Stimulated activated CD4-positive, alpha-beta T cell treated with anti-CD3 and anti-CD28 coated beads, TNF-alpha, amount 100 ng/mL, for 4 hours (primary cell): ENCODE results near the gene C5orf52.
A peak's percentile ranks its signal among the peaks of the same experiment; 100 is the strongest.
"Not testable (repeated sequence)": the region's sequence is repeated elsewhere in the genome, so short reads cannot be mapped to it uniquely, and the experiment has no call there.

Experiments
- DNase-seq, 3 experiments: peaks; one replicate each; pipeline ENCODE4 v3.0.0-alpha.2; 2020; ENCODE audit warnings: low read depth in 3 of 3

C5orf52 gene

DNA sequence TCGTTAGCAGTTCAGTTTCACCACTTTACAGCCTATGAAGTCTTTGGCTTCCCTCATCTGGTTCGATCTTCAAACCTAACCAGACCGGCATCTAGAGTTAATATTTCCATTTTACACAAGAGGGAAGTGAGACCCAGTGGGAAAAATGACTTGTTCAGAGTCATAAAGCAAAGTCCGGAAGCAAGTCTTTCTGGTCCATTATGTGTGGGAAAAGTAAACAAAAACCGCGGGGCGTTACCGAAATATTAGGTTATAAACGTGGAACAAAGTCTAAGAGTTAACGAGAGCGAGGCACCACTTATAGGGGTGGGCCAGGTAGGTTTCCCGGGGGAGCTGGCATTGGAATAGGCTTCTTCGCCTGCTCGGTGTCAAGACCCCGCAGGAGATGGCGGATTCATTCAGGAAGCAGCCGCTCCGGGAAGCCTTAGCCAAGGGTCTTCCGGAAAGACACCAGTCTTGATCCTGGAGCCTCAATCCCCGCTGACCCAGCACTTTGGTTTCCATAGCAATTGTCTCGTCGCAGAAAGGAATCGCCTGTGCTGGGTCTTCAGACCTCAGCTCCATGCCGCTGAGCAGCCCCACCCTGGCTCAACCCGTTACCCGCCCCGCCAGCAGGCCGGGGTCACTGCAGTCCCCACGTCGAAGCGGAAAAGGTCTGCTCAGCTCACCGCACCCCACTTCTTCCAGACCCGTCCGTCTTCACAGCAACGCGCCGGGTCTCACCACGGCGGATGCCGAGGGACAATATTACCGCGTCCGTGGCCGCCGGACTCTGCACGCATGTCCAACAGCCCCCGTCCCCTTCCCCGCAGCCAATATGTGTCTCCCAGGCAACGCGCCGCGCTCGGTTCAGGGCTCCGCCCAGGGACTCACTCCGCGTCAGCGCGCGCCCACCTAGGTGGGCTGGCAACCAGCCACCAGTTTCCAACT, at the start of gene C5orf52:
Gene C5orf52 (plus strand): TSS at position 872 of the 930 bp plus-strand sequence. CDS start 82 bp downstream, outside the sequence.
- DNase-seq, result no peak

DNA sequence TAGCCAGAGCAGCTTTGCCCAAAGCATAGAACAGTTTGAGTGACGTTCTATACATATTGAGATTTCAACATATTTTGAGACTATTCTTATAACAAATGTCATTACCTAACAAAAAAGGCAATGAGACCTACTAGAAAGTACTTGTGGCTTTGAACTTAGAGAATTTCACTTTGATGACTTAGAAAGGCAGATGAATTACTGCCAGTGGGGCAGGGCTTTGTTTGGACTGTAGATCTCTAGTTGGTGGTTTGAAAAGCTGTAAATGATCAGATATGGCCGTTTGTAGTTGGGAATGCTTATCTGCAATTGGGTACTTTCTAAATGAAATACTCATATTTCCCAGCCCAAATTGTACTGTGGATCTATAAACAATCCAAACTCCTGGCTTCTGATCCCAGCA, 47.2 kb upstream of the C5orf52 start:
- DNase-seq, result no peak

DNA sequence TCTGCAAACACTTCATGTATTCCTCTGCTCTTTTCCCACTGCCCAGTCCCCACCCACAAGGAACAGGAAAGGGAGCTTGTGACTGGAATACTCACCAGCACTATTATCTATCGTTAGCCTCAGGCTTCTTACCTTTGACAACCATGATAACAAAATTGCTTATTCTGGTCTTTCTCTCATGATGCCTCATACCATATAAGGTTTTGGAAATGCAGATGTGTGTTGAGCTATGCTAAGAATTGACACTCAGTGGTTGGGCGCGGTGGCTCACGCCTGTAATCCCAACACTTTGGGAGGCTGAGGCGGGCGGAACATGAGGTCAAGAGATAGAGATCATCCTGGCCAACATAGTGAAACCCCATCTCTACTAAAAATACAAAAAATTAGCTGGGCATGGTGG, 44.5 kb upstream of the C5orf52 start:
- DNase-seq, result no peak

DNA sequence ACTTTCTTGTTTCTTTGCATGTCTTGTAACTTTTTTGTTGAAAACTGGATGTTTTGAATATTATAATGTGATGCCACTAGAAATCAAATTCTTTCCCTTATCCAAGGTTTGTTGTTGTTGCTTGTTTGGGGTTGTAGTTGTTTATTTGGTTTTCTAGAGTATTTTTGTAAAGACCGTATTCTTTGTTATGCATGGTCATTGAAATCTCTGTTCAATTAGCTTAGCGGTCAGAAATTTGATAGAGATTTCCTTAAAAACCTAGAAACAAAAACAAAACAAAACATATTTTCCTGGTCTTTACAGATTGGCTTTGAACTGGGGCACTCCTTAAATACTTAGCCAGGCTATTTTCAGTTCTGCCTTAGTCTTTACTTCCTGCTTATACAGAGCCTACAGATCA, 41.0 kb upstream of the C5orf52 start:
- DNase-seq, result no peak

DNA sequence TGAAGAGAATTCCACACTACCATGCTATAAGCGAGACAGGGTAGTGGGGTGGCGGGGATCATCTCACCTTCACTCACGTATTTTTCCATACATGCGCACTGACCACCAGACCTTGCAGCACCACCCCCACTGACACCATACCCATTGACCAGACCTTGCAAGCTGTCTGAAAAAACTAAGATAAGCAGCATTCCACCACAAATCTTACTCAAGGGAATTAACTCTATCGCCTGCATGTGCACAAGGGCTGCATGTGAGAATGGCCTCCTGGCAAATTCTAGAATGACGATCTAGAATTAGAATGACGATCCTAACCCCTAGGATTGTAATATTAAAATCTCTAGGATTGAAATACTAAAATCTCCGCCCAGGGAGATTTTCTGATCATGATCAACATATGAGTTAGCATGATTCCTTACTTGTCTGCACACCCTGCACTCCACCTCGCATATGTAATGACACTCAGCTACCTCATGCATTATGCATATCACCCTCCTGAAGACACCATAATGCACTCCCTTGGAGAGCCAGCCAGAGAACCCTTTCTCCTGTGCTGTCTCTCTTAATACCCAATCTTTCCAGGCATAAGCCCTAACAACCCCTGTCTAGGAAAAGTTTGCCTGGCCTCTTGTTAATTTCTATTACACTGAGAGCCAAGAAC, 30.8 kb upstream of the C5orf52 start:
- DNase-seq, result no peak

DNA sequence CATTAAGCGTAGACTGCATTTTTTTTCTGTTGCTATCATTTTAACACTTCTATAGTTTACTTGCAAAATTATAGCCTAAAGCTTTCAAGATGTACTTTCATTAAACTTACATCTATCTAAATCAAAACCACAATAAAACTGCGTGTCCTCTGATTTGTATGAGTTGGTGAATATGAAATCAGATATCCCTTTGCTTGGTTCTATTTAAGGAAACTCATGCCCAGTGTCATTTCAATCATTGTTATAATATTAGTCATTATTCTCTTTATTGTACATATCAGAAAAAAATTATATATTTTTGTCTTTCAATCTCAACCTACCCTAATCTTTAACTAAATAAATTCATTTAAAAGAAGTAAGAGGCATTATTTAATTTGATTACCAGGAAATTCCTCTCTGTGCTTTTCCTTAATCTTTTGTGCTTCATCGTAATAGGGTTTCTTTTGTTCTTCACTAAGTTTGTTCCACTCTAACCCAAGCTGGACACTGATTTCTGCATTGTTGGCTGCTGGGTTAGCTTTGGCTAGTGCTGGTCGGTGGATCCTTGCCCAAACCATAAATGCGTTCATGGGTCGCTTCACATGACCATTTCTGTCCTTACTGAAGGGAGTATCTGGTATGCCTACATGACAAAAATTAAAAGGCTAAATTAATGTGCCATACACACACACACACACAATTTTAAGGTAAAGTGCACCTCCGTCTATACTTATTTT, 22.9 kb upstream of the C5orf52 start:
- no peak for DNase-seq

DNA sequence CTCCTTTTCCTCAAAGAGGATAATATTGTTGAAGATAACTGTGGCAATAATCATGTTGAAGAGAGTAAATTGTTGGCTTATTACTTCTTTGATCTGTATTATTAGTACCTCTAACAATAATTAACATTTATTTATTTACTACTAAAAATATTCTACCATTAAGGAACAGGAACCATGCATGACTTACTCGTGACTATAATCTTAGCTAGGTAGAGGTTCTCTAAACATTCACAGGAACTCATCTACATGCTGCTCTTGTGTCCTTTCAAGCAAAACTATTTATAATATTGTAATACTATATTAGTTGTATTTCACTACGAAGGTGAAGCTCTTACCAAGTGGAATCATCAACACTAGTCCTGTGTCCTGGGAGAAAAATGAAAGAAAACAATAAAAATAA, 22.2 kb upstream of the C5orf52 start:
- no peak for DNase-seq

DNA sequence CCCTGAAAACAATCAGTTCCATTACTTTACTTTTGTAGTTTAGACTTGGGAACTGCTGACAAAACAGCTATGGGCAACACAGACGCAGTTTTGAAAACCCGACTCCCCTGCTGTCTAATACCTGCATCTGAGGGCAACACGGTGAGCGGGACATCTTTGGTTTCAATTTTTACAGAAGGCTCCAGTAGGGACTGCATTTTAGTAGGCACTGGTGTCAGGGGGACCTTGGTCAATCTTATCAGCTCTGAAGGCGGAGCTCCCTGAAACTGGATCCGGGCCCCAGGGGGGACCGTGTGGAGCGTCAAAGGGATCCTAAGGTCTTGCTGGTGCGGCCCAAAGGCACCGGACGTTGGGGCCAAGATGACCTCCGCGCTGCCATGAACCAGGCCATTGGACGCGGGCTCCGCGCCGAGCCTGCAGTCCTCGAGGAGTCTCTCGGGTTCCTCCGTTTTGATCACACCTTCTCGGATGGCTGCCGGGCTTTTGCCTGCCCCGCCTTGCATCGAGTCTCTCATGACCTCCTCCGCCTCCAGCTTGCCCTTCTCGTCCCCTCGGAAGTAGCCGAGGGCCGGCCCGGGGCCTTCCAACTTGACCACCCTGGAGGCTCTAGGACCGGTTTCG, 20.2 kb upstream of the C5orf52 start:
- DNase-seq, result no peak

DNA sequence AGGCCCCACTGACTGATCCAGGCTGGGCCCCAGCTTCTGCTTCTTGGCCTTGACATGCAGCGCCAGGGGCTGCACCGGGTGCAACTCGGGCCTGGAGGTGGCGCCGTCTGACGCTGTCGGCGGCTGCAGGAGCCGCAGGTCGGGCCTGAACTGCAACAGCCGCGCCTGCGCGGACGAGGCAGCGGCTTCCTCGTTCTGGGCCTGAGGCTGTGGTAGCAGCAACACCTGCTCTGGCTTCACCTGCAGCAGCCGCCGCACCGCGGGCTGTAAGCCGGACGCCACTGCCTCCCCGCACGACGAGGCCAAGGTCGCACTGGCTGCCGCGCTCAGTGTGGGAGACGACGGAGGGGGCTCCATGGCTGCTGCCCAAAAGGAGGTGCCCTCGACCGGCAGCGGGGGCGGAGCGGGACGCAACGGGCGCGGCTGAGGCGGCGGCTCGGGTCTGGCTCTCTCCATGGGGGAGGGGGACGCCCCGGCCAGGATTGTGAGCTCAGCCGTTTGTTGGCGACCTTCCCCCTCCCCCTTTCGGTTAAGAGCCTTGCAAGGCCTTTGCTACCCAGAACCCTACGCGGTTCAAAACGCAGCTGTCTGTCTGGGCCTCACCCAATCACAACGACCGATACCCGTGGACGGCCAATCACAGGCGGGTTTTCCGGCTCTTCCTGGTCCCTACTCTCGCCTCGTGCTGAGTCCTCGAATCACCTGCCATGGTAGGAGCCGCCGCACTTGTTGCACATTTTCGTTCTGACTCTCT, 19.5 kb upstream of the C5orf52 start:
- peak; percentile 59 to 73 (median 70) for DNase-seq

DNA sequence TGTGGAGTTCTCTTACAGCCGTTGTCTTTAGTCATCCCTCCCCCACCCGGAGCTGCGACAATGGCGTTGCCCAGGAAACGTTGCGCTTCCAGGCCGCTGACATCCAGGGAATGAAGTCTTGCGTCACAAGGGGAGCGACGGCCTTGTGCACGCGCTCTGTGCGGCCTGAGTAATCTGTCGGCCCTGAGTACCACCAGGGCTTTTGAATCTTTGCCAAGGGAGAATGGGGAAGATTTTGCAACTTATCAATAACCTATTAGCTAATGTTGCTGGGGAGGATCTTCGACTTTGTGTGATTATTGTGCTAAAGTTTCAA, 19.0 kb upstream of the C5orf52 start, which contains the start of gene SOX30:
Gene SOX30 (minus strand): TSS at position 62 of the 316 bp plus-strand sequence. CDS start 360 bp downstream, outside the sequence.
- no peak for DNase-seq

DNA sequence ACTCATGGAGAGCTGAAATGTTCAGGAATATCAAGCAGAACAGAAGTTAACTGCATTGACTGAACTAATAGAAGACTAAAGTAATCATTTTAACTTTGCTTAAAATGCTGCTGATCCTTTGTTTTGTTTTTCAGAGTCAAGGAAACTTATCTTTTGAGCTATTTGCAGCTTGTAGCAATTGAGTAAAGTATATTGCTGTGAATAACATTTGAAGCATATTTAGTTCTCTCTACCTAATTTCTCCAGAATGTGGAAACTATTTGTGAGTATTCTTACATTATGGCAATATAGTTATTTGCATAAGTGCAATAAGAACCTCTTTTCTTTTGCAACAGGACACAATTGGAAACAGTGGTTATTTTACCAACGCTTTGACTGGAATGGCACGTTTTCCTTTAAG, 13.8 kb upstream of the C5orf52 start:
- no peak for DNase-seq

DNA sequence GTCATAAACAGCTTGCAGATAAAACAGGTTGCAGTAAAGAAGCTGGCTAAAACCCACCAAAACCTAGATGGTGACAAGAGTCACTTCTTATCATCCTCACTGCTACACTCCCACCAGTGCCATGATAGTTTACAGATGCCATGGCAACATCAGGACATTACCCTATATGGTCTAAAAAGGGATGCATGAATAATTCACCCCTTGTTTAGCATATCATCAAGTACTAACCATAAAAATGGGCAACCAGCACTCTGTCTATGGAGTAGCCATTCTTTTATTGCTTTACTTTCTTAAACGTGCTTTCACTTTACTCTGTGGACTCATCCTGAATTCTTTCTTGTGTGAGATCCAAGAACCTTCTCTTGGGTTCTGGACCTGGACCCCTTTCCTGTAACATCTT, 12.4 kb upstream of the C5orf52 start:
- DNase-seq, result no peak

DNA sequence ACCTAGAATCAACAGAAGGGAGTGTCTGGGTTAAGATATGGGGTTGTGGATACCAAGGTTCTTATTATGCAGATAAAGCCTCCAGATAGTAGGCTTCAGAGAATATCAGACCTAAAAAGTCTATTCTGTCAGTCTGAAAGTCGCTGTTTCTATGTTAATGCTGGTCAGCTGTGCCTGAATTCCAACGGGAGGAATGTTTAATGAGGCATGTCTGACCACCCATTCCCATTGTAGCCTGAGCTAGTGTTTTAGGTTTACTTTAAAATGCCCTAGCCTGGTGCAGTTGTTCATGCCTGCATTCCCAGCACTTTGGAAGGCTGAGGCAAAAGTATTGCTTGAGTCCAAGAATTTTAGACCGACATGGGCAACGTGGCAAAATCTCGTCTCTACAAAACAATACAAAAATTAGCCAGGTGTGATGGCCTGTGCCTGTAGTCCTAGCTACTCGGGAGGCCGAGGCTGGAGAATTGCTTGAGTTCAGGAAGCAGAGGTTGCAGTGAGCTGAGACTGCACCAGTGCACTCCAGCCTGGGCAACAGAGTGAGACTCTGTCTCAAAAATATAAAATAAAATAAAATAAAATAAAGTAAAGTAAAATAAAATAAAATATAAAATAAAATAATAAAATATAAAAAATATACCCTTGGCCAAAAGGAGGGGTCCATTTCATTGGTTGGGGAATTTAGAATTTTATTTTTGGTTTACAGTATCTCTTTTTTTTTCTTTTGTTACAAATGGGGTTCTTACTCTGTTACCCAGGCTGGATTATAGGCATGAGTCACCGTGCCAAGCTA, 11.3 kb upstream of the C5orf52 start:
- no peak for DNase-seq

DNA sequence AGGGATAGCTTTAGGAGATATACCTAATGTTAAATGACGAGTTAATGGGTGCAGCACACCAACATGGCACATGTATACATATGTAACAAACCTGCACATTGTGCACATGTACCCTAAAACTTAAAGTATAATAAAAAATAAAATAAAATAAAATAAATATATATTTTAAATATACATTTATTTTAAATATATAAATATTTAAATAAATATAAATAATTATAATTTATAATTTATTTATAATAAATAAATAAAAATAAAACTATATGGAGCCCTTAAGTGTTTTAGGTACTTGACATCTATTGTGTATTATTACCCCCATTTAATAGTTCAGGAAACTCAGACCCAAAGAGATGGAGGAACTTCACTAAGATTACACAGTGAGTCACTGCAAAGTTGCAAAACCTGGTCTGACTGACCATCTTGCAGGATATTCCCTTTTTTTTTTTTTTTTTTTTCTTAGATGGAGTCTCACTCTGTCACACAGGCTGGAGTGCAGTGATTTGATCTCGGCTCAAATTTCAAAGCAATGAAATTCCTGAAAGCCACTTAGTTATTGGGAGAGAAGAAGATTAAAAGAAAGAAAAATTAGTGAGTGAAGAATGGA, 5.8 kb upstream of the C5orf52 start:
- no peak for DNase-seq

DNA sequence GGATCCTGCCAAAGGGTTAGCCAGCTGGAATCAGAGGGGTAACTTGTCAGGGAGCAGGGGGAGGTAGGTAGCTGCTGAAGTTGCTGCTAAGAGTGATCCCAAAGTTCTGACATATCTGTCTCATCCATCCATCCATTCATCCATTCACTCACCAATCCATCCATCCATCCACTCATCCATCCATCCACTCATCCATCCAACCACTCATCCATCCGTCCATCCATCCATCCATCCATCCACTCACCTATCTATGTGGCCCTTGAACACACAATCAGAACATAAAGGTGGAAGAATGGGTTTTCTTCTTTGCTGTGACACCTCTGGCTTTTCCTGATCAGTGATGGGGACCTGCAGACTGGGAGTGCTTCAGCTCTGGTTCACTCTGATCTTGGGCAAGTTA, 3.0 kb upstream of the C5orf52 start:
- DNase-seq, result no peak

DNA sequence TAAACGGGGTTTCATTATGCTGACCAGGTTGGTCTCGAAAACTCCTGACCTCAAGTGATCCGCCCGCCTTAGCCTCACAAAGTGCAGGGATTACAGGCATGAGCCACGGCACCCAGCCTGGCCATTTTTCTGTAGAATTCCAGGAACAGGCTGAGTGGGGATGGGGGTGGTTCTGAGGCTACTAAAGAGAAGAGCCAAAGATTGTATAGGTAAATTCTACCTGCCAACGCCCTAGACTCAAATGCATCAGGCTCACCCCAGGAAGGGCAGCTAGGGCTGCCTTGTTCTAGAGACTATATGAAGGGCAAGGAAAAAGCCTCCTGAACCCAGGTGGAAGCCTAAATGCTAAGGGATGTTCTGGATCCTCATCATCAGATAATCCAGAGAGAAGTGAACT, 1.6 kb upstream of the C5orf52 start:
- no peak for DNase-seq

DNA sequence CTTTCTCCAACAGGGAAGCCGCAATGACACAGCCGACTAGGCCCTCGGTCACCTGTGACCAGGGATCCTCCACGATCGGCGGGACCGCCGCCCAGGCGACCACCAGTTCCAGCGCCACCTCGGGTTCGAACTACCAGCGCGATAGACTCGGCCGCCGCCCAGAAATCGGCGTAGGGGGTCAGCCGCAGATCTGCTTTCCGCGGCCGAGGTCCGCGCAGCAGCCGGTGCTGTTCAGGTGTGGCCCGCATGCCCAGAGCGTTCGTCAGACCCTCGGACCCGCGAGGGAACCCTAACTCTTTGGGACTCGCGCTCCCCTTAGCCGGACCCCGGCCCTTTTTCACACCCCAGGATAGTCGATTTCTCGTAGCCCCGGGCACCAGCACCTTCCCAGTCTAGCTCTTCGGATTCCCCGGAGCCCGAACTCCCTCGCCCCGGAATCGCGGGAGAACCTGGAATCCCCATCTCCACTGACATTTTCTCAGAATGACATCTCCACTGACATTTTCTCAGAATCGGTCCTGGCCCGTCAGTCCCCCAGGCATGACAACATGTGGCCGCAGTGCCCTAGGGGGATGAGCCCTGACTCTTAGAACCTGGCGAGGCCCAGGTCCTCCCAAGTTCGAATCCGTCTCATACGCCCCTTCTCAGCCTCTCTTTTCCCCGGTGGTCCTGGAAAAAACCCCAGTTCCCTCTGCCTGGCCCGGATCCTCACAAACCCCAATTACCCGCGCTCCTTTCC, 428 bp downstream of the C5orf52 start:
- no peak for DNase-seq

DNA sequence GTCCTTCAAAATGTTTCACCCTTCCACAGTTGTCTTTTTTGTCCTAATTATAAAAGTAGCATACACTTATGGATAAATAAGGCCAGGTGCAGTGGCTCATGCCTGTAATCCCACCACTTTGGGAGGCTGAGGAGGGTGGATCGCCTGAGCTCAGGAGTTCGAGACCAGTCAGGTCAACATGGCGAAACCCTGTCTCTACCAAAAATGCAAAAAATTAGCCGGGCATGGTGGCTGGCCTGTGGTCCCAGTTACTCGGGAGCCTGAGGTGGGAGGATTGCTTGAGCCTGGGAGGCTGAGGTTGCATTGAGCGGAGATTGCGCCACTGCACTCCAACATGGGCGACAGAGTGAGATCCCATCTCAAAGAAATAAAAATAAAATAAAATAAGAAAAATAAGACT, 1.6 kb downstream of the C5orf52 start:
- no peak for DNase-seq

DNA sequence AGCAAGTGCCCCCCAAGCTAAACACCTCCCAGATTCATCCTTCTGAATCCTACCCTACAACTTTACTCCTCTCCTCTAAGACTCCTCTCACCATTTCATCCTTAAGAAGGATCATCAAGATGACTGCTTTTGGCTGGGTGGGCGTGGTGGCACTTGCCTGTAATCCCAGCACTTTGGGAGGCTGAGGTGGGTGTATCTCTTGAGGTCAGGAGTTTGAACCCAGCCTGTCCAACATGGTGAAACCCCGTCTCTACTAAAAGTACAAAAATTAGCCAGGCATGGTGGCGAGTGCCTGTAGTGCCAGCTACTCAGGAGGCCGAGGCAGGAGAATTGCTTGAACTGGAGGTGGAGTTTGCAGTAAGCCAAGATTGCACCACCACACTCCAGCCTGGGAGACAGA, 3.0 kb downstream of the C5orf52 start:
- not testable (repeated sequence) for DNase-seq
